ENCODE results near the gene TRIM66. TPM values are rescaled to one million over a fixed set of nuclear protein-coding genes. Genes with fewer than 3 reads are reported as not detected.

Gene TRIM66
- total and polyA plus RNA-seq, 2 of the 8 experiments (the other 6 are each of a cell fraction or from before 2014, with no cell fraction given) = 3.1 to 3.5 TPM

- Histone ChIP-seq H2BK20ac (ENCODE audit: low read length) (no peak overlapping the region), H2BK15ac (ENCODE audit: low read length) (no peak overlapping the region), H4K20me1 (replicated peaks in 1 of 2; ENCODE audit: control insufficient read depth in 1 of 2, insufficient read depth in 2 of 2, low read length in 2 of 2) (no peaks in the 10 kb centered on the region), H2BK120ac (replicated peaks; ENCODE audit: low read depth, low read length) (no peak overlapping the region), H3K79me1 (ENCODE audit: low read depth, low read length) (no peaks in the 10 kb centered on the region), H2BK12ac (ENCODE audit: low read depth, low read length) (no peak overlapping the region), H3K56ac (replicated peaks; ENCODE audit: insufficient read length, low read depth, low read length) (no peak overlapping the region), H3K4me1 (replicated peaks in 1 of 4; ENCODE audit: control insufficient read depth in 3 of 4, insufficient read depth in 4 of 4, low read length in 3 of 4) (no peaks in the 10 kb centered on the region), H3K4ac (replicated peaks; ENCODE audit: insufficient read length, low read depth, low read length) (no peak overlapping the region), H2AFZ (ENCODE audit: low read length) (no peak overlapping the region), H3K4me2 (ENCODE audit: insufficient read depth in 1 of 2, low read depth in 2 of 2, low read length in 2 of 2) (no peak overlapping the region), H3K18ac (ENCODE audit: extremely low read depth, low read length) (no peak overlapping the region), H3K14ac (ENCODE audit: insufficient read length) (no peak overlapping the region), H4K5ac (ENCODE audit: insufficient read length, low read depth, low read length) (no peak overlapping the region), H4K8ac (ENCODE audit: extremely low read depth, insufficient read depth, low read length) (no peak overlapping the region), H3K27me3 (replicated peaks in 1 of 4; ENCODE audit: control insufficient read depth in 3 of 4, extremely low read depth in 1 of 4, insufficient read depth in 3 of 4, low read length in 3 of 4) (no peaks in the 10 kb centered on the region), H3K9me3 (ENCODE audit: insufficient read depth in 2 of 2, low read depth in 1 of 2, low read length in 1 of 2) (peaks cover 3 to 7% of the 10 kb centered on the region in 2 experiments; a peak in 2 of 4 replicates), H3K9ac (replicated peaks in 1 of 4; ENCODE audit: extremely low read depth in 1 of 4, low read depth in 3 of 4, low read length in 3 of 4) (no peak overlapping the region), H3K27ac (ENCODE audit: low read depth, low read length) (no peak overlapping the region), H3K79me2 (ENCODE audit: control insufficient read depth in 1 of 2, insufficient read depth in 2 of 2, low read length in 2 of 2) (no peaks in the 10 kb centered on the region), H2BK5ac (ENCODE audit: low read depth, low read length) (no peak overlapping the region), H3K4me3 (ENCODE audit: extremely low read depth in 1 of 4, insufficient read depth in 2 of 4, low read depth in 3 of 4, low read length in 4 of 4) (no peak overlapping the region), H3K23ac (ENCODE audit: insufficient read length) (no peak overlapping the region), H3K23me2 (ENCODE audit: low read depth, low read length) (no peaks in the 10 kb centered on the region), H4K91ac (replicated peaks; ENCODE audit: insufficient read length, low read length) (no peak overlapping the region), H2AK5ac (ENCODE audit: low read depth, low read length) (no peak overlapping the region), H3K36me3 (ENCODE audit: control insufficient read depth in 2 of 4, insufficient read depth in 4 of 4, low read length in 3 of 4) (no peaks in the 10 kb centered on the region; a peak in 1 of 8 replicates)
- ChIA-PET CTCF (ENCODE audit: partially characterized antibody) (interaction anchor here (0.7 to 3.9 kb wide), 12 partner anchors 11 to 532 kb away, joined by 3 to 17 read pairs (median 6); partner anchors contain the start of gene LMO1), POLR2A (ENCODE audit: partially characterized antibody) (no interaction called here)
- DNase-seq (ENCODE audit: low read depth in 1 of 2, low spot score in 2 of 2) = no peak
- FAIRE-seq = no peak
- WGBS, 2 experiments (ENCODE audit: extremely low coverage in 1 of 2, insufficient coverage in 1 of 2, insufficient read length in 1 of 2, insufficient replicate concordance in 2 of 2, low coverage in 1 of 2, low lambda C conversion rate in 2 of 2, missing lambda C conversion rate in 1 of 2) = 78% methylated on average over 2 of the region's 2 CpGs; no CpG with 5 or more reads in 1 of the 2 experiments
- no peak for TF ChIP-seq SIN3A (conservative IDR thresholded peaks at IDR 0.05 in 1 of 2, IDR thresholded peaks at IDR 0.05 in 1 of 2; ENCODE audit: low read depth in 1 of 2, low read length in 2 of 2)
- TF ChIP-seq SUZ12 (IDR thresholded peaks at IDR 0.05; ENCODE audit: low read length) = no peak
- TF ChIP-seq GTF2F1 (IDR thresholded peaks at IDR 0.05; ENCODE audit: borderline replicate concordance, low read depth, low read length) = no peak
- no peak for TF ChIP-seq CREB1 (IDR thresholded peaks at IDR 0.05)
- TF ChIP-seq, protein P1, sequence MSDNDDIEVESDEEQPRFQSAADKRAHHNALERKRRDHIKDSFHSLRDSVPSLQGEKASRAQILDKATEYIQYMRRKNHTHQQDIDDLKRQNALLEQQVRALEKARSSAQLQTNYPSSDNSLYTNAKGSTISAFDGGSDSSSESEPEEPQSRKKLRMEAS (IDR thresholded peaks at IDR 0.05) = no peak
- TF ChIP-seq CEBPB (IDR thresholded peaks at IDR 0.05; ENCODE audit: low read depth, low read length) = no peak
- no peak for TF ChIP-seq PHF8 (conservative IDR thresholded peaks at IDR 0.05; ENCODE audit: low read depth, low read length)
- TF ChIP-seq BRCA1 (IDR thresholded peaks at IDR 0.05; ENCODE audit: low read depth, low read length) = no peak
- no peak for TF ChIP-seq KDM1A (IDR thresholded peaks at IDR 0.05; ENCODE audit: borderline replicate concordance, low read length)
- TF ChIP-seq JUN (IDR thresholded peaks at IDR 0.05; ENCODE audit: low read depth, low read length) = no peak
- TF ChIP-seq GABPA (IDR thresholded peaks at IDR 0.05; ENCODE audit: borderline replicate concordance, insufficient read depth, low read length) = no peak
- no peak for TF ChIP-seq CBX8 (IDR thresholded peaks at IDR 0.05; ENCODE audit: borderline replicate concordance, low read depth, low read length)
- no peak for TF ChIP-seq CHD2 (IDR thresholded peaks at IDR 0.05; ENCODE audit: low read length)
- TF ChIP-seq RFX5 (IDR thresholded peaks at IDR 0.05; ENCODE audit: borderline replicate concordance, low read depth, low read length) = no peak
These were observed 117.9 kb downstream of the TRIM66 start for GRCh38 chr11:8564526-8564925.
